ENCODE data around the gene FIS1.

DNA sequence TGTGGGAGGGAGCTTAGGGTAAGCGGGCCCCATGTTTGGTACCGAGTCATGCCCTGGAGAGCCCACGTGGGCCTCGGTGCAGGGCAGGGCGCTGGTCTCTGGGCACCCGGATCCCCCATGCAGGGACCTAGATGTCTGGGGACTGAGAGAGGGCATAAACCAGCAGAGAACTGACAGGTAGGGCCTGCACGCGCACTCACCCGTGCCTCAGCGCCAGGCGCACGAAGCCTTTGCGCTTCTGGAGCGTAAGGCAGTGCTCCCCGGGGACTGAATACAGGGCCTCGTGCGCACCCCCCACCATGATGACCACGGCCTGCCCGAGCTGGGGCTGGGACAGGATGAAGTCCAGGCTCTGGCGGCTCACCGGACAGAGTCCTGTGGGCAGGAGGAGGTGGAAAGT is 46.9 kb downstream of the FIS1 start:
- TF ChIP-seq, protein P1, sequence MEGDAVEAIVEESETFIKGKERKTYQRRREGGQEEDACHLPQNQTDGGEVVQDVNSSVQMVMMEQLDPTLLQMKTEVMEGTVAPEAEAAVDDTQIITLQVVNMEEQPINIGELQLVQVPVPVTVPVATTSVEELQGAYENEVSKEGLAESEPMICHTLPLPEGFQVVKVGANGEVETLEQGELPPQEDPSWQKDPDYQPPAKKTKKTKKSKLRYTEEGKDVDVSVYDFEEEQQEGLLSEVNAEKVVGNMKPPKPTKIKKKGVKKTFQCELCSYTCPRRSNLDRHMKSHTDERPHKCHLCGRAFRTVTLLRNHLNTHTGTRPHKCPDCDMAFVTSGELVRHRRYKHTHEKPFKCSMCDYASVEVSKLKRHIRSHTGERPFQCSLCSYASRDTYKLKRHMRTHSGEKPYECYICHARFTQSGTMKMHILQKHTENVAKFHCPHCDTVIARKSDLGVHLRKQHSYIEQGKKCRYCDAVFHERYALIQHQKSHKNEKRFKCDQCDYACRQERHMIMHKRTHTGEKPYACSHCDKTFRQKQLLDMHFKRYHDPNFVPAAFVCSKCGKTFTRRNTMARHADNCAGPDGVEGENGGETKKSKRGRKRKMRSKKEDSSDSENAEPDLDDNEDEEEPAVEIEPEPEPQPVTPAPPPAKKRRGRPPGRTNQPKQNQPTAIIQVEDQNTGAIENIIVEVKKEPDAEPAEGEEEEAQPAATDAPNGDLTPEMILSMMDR (IDR thresholded peaks at IDR 0.05), result no peak
- TF ChIP-seq EZH2 (IDR thresholded peaks at IDR 0.05) (no peak), EZH2phosphoT487 (IDR thresholded peaks at IDR 0.05) (no peak)
